Kidney epithelial cell (primary cell): ENCODE results near the gene OVCA2. TPM values are rescaled to one million over a fixed set of nuclear protein-coding genes. Genes with fewer than 3 reads are reported as not detected.
A peak's percentile ranks its signal among the peaks of the same experiment; 100 is the strongest.

Experiments
- DNase-seq: peaks from one replicate; pipeline ENCODE4 v3.0.0-alpha.2; 2010; ENCODE audit warnings: low read depth
- H3K27me3 ChIP-seq: 2 replicates; pipeline ENCODE4 v1.6.0; 2011; ENCODE audit warnings: low read length; ENCODE audit not compliant: control insufficient read depth, insufficient read depth
- H3K36me3 ChIP-seq: 2 replicates; pipeline ENCODE4 v1.5.1; 2011; ENCODE audit warnings: low read length; ENCODE audit not compliant: control insufficient read depth, insufficient read depth
- H3K4me3 ChIP-seq: 2 replicates; pipeline ENCODE4 v1.5.1; 2011; ENCODE audit warnings: low read depth, mild to moderate bottlenecking, control low read depth, low read length
- CTCF ChIP-seq: IDR thresholded peaks from 2 replicates; pipeline ENCODE4 v1.5.1; 2011; ENCODE audit warnings: mild to moderate bottlenecking, moderate library complexity, low read length, control low read depth, inconsistent platforms; ENCODE audit not compliant: insufficient read depth, poor library complexity, severe bottlenecking
- total RNA-seq: library from RNA; depleted of rRNA; stranded (reverse); fragments of >200 nt; gene quantifications from 2 replicates; pipeline ENCODE4 v1.2.3, GENCODE V29; 2015

OVCA2 gene
- total RNA-seq, 1 donor from 2014 or later, result 88.2 TPM

GRCh38 chr17:2064520-2064971, 22.7 kb downstream of the OVCA2 start:
- Histone ChIP-seq H3K27me3 (no peaks in the 10 kb centered on the region), H3K36me3 (peaks cover 3% of the 10 kb centered on the region), H3K4me3 (no peak overlapping the region)
- no peak for TF ChIP-seq CTCF
- DNase-seq, result no peak

GRCh38 chr17:2064980-2065785, 23.4 kb downstream of the OVCA2 start:
- Histone ChIP-seq H3K27me3 (no peaks in the 10 kb centered on the region), H3K36me3 (peaks cover 3% of the 10 kb centered on the region), H3K4me3 (no peak overlapping the region)
- TF ChIP-seq CTCF, result peak; percentile 35
- DNase-seq, result no peak

- no peak for TF ChIP-seq CTCF
- DNase-seq, result no peak
- H3K36me3 ChIP-seq, result peaks cover 1% of the 10 kb centered on the region
- H3K27me3 ChIP-seq, result no peaks in the 10 kb centered on the region
- no peak overlapping the region for H3K4me3 ChIP-seq
Observed at GRCh38 chr17:2065949-2066400, 24.2 kb downstream of the OVCA2 start.

- no peak for TF ChIP-seq CTCF
- Histone ChIP-seq H3K36me3 (peaks cover 1% of the 10 kb centered on the region), H3K27me3 (no peaks in the 10 kb centered on the region), H3K4me3 (no peak overlapping the region)
- DNase-seq, result no peak
Observed at GRCh38 chr17:2067048-2067561, 25.3 kb downstream of the OVCA2 start.

- DNase-seq, result no peak
- peaks cover 1% of the 10 kb centered on the region for H3K36me3 ChIP-seq
Observed at GRCh38 chr17:2067608-2068024, 25.8 kb downstream of the OVCA2 start.

More at GRCh38 chr17:2067608-2068024, 25.8 kb downstream of the OVCA2 start:
- TF ChIP-seq CTCF, result no peak
- H3K27me3 ChIP-seq, result no peaks in the 10 kb centered on the region
- no peak overlapping the region for H3K4me3 ChIP-seq
